OCI-LY3 (cell line): Measurements from ENCODE around the gene DDAH2.

ENCODE experiments used
- CTCF ChIP-seq: fragments of 200-600, 300-600 bp; sonication (generic); IDR thresholded peaks from 2 replicates; pipeline ENCODE4 v1.5.1; 2014; ENCODE audit warnings: antibody characterized with exemption, low read length, low read depth
- EZH2phosphoT487 ChIP-seq: fragments of 200-600 bp; shearing (Covaris generic); IDR thresholded peaks from 2 replicates; pipeline ENCODE4 v1.6.1; 2018; ENCODE audit warnings: antibody characterized with exemption, mixed run types, low read depth

- TF ChIP-seq CTCF = no peak
- no peak for TF ChIP-seq EZH2phosphoT487
Observed at GRCh38 chr6:31692886-31693285, 36.2 kb downstream of the DDAH2 start.
